GM12873 (cell line): ENCODE results near the gene CCL26.

Source experiments
- TF ChIP-seq, protein P1 (sequence below): IDR thresholded peaks from 2 replicates; pipeline ENCODE4 v1.5.1; 2012; ENCODE audit warnings: low read depth, mild to moderate bottlenecking, moderate library complexity, low read length, control low read depth; ENCODE audit not compliant: insufficient read depth; ENCODE audit errors: missing control alignments

The CCL26 gene, protein sequence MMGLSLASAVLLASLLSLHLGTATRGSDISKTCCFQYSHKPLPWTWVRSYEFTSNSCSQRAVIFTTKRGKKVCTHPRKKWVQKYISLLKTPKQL

GRCh38 chr7:75772081-75773077 lies at the start of gene CCL26:
CCL26 (minus strand) TSS chr7:75772211; CDS start chr7:75772176, 35 bp downstream.
- TF ChIP-seq, protein P1, sequence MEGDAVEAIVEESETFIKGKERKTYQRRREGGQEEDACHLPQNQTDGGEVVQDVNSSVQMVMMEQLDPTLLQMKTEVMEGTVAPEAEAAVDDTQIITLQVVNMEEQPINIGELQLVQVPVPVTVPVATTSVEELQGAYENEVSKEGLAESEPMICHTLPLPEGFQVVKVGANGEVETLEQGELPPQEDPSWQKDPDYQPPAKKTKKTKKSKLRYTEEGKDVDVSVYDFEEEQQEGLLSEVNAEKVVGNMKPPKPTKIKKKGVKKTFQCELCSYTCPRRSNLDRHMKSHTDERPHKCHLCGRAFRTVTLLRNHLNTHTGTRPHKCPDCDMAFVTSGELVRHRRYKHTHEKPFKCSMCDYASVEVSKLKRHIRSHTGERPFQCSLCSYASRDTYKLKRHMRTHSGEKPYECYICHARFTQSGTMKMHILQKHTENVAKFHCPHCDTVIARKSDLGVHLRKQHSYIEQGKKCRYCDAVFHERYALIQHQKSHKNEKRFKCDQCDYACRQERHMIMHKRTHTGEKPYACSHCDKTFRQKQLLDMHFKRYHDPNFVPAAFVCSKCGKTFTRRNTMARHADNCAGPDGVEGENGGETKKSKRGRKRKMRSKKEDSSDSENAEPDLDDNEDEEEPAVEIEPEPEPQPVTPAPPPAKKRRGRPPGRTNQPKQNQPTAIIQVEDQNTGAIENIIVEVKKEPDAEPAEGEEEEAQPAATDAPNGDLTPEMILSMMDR = no peak

GRCh38 chr7:75820688-75821087 lies 48.7 kb upstream of the CCL26 start:
- TF ChIP-seq, protein P1 = no peak

GRCh38 chr7:75819711-75820110 lies 47.7 kb upstream of the CCL26 start:
- TF ChIP-seq, protein P1 = no peak

- TF ChIP-seq, protein P1 = no peak
Observed at GRCh38 chr7:75818472-75818871, 46.5 kb upstream of the CCL26 start.

- TF ChIP-seq, protein P1 = no peak
Observed at GRCh38 chr7:75817116-75817515, 45.1 kb upstream of the CCL26 start.

- TF ChIP-seq, protein P1 = no peak
Observed at GRCh38 chr7:75815418-75816064, 43.5 kb upstream of the CCL26 start.

GRCh38 chr7:75814407-75814947 lies 42.5 kb upstream of the CCL26 start:
- TF ChIP-seq, protein P1 = no peak
